HEK293 (cell line): Measurements from ENCODE around the gene LRP1B.

Source experiments
- CTCF ChIA-PET: fragments of 350-600 bp; formaldehyde crosslinking; extraction: SDS; loops from one replicate; lab custom pipeline; 2021; ENCODE audit warnings: antibody characterized with exemption; lab: Yijun Ruan, JAX
- POLR2A ChIA-PET: fragments of 300-600 bp; formaldehyde crosslinking; extraction: SDS; loops from one replicate; lab custom pipeline; 2020; ENCODE audit warnings: antibody characterized with exemption, inconsistent platforms; lab: Yijun Ruan, JAX
- H3K27ac ChIP-seq: fragments of 200-500 bp; sonication (Bioruptor generic); 2 replicates; pipeline ENCODE4 v1.5.1; 2014; ENCODE audit warnings: low read depth, low read length, control low read depth, inconsistent platforms; ENCODE audit errors: extremely low read depth
- H3K36me3 ChIP-seq, 2 experiments: fragments of 200-500 bp in 1 of 2; sonication (Bioruptor generic) in 1 of 2; 1 replicate in 1 of 2; 2 replicates in 1 of 2; pipeline ENCODE4 v1.5.1; 2014 to 2017; ENCODE audit warnings: inconsistent platforms in 2 of 2, low read length in 2 of 2; ENCODE audit not compliant: control insufficient read depth in 2 of 2, insufficient read depth in 1 of 2
- H3K4me1 ChIP-seq: fragments of 200-500 bp; sonication (Bioruptor generic); 2 replicates; pipeline ENCODE4 v1.5.1; 2014; ENCODE audit warnings: mild to moderate bottlenecking, low read length, inconsistent platforms; ENCODE audit not compliant: control insufficient read depth, insufficient read depth
- H3K4me3 ChIP-seq: 2 replicates; pipeline ENCODE4 v1.5.1; 2011; ENCODE audit warnings: low read depth, mild to moderate bottlenecking, control low read depth, low read length, moderate library complexity
- H3K9me3 ChIP-seq: fragments of 200-500 bp; sonication (Bioruptor generic); 2 replicates; pipeline ENCODE4 v1.5.1; 2014; ENCODE audit warnings: low read depth, low read length, inconsistent platforms; ENCODE audit not compliant: control insufficient read depth, insufficient read depth
- HOXD13 ChIP-seq: sonication (generic); formaldehyde crosslinking; IDR thresholded peaks from 2 replicates; pipeline ENCODE4 v1.8.0; 2022; ENCODE audit warnings: missing genetic modification reagents, borderline replicate concordance
- WT1 ChIP-seq: fragments of 450-650 bp; formaldehyde crosslinking; IDR thresholded peaks from 2 replicates; pipeline ENCODE4 v1.5.1; 2016; ENCODE audit warnings: missing biosample characterization, missing genetic modification characterization
- ZBTB11 ChIP-seq: fragments of 450-650 bp; formaldehyde crosslinking; conservative IDR thresholded peaks from 2 replicates; pipeline ENCODE4 v1.5.1; 2016; ENCODE audit warnings: low read depth, missing biosample characterization, missing genetic modification characterization
- ZBTB20 ChIP-seq: fragments of 450-650 bp; formaldehyde crosslinking; IDR thresholded peaks from 2 replicates; pipeline ENCODE4 v1.5.1; 2016; ENCODE audit warnings: missing biosample characterization, missing genetic modification characterization
- ZBTB26 ChIP-seq: fragments of 450-650 bp; formaldehyde crosslinking; optimal IDR thresholded peaks from 2 replicates; pipeline ENCODE3; 2016; ENCODE audit warnings: missing biosample characterization, mild to moderate bottlenecking, missing genetic modification characterization
- ZNF341 ChIP-seq: fragments of 450-650 bp; formaldehyde crosslinking; IDR thresholded peaks from 2 replicates; pipeline ENCODE4; 2016; ENCODE audit warnings: low read depth, missing biosample characterization, missing genetic modification characterization
- ZNF416 ChIP-seq: fragments of 450-650 bp; formaldehyde crosslinking; IDR thresholded peaks from 2 replicates; pipeline ENCODE4 v1.5.1; 2016; ENCODE audit warnings: missing biosample characterization, missing genetic modification characterization
- ZNF449 ChIP-seq: fragments of 450-650 bp; formaldehyde crosslinking; IDR thresholded peaks from 2 replicates; pipeline ENCODE4 v1.5.1; 2017; ENCODE audit warnings: missing biosample characterization, mild to moderate bottlenecking, missing genetic modification characterization, moderate library complexity
- ZNF513 ChIP-seq: fragments of 450-650 bp; IDR thresholded peaks from 2 replicates; pipeline ENCODE4 v1.5.1; 2018; ENCODE audit warnings: missing biosample characterization, missing genetic modification characterization
- ZNF521 ChIP-seq: fragments of 450-650 bp; formaldehyde crosslinking; IDR thresholded peaks from 2 replicates; pipeline ENCODE4 v1.5.1; 2017; ENCODE audit warnings: missing biosample characterization, mild to moderate bottlenecking, missing genetic modification characterization
- ZNF548 ChIP-seq: fragments of 450-650 bp; formaldehyde crosslinking; IDR thresholded peaks from 2 replicates; pipeline ENCODE4 v1.5.1; 2016; ENCODE audit warnings: missing biosample characterization, missing genetic modification characterization
- ZNF555 ChIP-seq: fragments of 450-650 bp; formaldehyde crosslinking; conservative IDR thresholded peaks from 2 replicates; pipeline ENCODE4 v1.5.1; 2017; ENCODE audit warnings: missing biosample characterization, mild to moderate bottlenecking, missing genetic modification characterization, inconsistent platforms
- ZNF626 ChIP-seq: fragments of 450-650 bp; sonication (Bioruptor Pico); formaldehyde crosslinking; IDR thresholded peaks from 2 replicates; pipeline ENCODE4 v1.5.1; 2018; ENCODE audit warnings: missing biosample characterization, missing genetic modification characterization, inconsistent platforms
- TF ChIP-seq, protein P1 (sequence below): fragments of 450-650 bp; formaldehyde crosslinking; IDR thresholded peaks from 2 replicates; pipeline ENCODE4 v1.5.1; 2016; ENCODE audit warnings: missing biosample characterization, missing genetic modification characterization

Gene LRP1B

DNA sequence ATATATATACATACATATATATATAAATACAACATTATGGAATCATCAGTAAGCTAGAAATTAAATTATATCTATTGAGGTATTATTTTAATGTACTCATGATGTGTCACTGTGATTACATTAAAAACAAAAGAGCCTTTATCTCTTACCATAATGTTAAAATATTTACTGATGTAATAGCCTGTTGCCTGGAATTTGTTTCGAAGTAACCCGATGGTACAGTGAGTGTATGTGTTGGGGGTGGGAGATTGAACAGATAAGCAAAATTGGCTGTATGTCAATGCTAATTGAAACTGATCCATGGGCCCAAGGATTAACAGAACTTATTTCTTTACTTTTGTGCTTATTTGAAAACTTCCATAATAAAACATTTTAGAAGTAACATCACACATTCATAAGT is 1473.2 kb downstream of the LRP1B start:
- TF ChIP-seq ZNF416, result no peak
- no peak overlapping the region for H3K4me3 ChIP-seq
- no peaks in the 10 kb centered on the region for H3K4me1 ChIP-seq
- no peaks in the 10 kb centered on the region for H3K9me3 ChIP-seq
- no peak overlapping the region for H3K27ac ChIP-seq
- ChIA-PET POLR2A (no interaction called here), CTCF (interaction anchor here (0.5 kb wide), 1 partner anchor 454 kb away, joined by 3 read pairs; no protein-coding TSS in a partner anchor)
- no peaks in the 10 kb centered on the region for H3K36me3 ChIP-seq

DNA sequence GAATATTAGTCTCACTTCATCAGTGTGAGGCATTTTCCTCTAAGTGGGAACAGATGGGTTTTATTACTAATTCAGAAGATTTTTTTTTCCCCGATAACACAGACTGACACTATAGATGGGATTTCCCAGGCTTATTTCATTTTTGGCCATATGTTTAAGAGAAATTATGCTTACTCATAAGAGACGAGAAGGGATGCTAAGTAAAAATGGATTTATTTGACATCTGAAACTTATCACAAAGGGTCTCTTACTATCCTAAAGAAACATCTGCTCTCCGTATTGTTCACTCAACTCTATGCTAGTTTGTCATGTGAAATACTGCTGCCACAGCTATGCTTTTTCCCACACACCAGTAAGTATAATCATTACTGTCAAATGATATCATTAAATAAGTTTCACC is 1476.3 kb downstream of the LRP1B start:
- ChIA-PET POLR2A (no interaction called here), CTCF (interaction anchor here (1.1 kb wide), 1 partner anchor 208 kb away, joined by 3 read pairs; no protein-coding TSS in a partner anchor)
- TF ChIP-seq WT1 (tag by site-specific recombination) (no peak), ZBTB26 (tag by site-specific recombination) (no peak), ZBTB20 (tag by site-specific recombination) (no peak), ZNF626 (tag by site-specific recombination) (no peak), HOXD13 (CRISPR knock-in tag) (no peak), ZNF548 (tag by site-specific recombination) (no peak)

DNA sequence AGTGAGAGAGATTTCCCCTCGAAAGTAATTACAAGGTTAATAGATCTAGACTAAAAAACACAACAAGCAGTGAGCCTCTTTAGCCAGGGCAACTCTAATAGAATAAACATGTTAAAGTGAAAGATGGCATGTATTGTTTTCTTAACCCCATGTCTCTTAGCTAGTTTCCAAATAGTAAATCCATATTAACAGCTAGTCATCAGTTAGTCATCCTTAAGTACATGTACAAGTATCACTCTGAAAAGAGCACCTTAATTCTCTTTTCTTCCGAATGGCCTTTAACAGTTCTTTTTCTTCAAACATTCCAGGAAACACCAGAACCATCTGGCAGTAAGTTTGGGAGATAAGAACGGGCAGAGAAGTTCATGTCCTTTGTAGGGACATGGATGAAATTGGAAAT is 1480.0 kb downstream of the LRP1B start:
- H3K27ac ChIP-seq, result no peak overlapping the region
- no peaks in the 10 kb centered on the region for H3K9me3 ChIP-seq
- H3K36me3 ChIP-seq, result no peaks in the 10 kb centered on the region
- H3K4me3 ChIP-seq, result no peak overlapping the region
- CTCF ChIA-PET, result no interaction called here
- POLR2A ChIA-PET, result no interaction called here
- no peaks in the 10 kb centered on the region for H3K4me1 ChIP-seq
- TF ChIP-seq ZNF555 (tag by site-specific recombination), result no peak
- no peak for TF ChIP-seq ZBTB11
- no peak for TF ChIP-seq ZNF449 (tag by site-specific recombination)
- no peak for TF ChIP-seq ZNF521
- TF ChIP-seq ZNF513 (tag by site-specific recombination), result no peak
- TF ChIP-seq, protein P1, sequence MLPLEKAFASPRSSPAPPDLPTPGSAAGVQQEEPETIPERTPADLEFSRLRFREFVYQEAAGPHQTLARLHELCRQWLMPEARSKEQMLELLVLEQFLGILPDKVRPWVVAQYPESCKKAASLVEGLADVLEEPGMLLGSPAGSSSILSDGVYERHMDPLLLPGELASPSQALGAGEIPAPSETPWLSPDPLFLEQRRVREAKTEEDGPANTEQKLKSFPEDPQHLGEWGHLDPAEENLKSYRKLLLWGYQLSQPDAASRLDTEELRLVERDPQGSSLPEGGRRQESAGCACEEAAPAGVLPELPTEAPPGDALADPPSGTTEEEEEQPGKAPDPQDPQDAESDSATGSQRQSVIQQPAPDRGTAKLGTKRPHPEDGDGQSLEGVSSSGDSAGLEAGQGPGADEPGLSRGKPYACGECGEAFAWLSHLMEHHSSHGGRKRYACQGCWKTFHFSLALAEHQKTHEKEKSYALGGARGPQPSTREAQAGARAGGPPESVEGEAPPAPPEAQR (tag by site-specific recombination), result no peak
- no peak for TF ChIP-seq ZNF341 (tag by site-specific recombination)

More for the DNA sequence above, 1476.3 kb downstream of the LRP1B start:
- no peak overlapping the region for H3K27ac ChIP-seq
- no peak overlapping the region for H3K4me3 ChIP-seq
- H3K9me3 ChIP-seq, result no peaks in the 10 kb centered on the region
- no peaks in the 10 kb centered on the region for H3K4me1 ChIP-seq
- no peaks in the 10 kb centered on the region for H3K36me3 ChIP-seq
